HG03520 (cell line): Measurements from ENCODE around the gene RAB27B.

ENCODE experiments used
- ATAC-seq: cut with Tn5 transposase; IDR thresholded peaks from one replicate; pipeline ENCODE4 v1.9.1; 2021; ENCODE audit warnings: mild to moderate bottlenecking, moderate library complexity; ENCODE audit not compliant: unreplicated experiment

The RAB27B gene

GRCh38 chr18:54859667-54860421 lies 31.6 kb downstream of the RAB27B start:
- ATAC-seq, result no peak

GRCh38 chr18:54860941-54861340 lies 32.7 kb downstream of the RAB27B start:
- ATAC-seq, result no peak

DNA sequence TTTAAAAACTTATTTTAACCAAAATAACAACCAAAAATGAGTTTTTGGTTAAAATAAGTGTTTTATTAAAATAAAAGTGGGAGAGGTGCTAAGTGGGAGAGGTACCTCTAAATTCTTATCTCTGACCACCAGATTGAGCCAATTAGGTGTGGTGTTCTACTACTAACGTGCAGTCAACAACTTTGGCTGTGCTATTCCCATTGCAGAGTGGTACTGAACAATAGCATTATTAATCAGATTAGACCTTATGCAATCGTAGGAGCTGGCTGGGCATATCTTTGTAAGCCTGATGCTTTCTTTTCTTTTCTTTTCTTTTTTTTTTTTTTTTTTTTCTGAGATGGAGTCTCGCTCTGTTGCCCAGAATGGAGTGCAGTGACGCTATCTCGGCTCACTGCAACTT lies 38.9 kb downstream of the RAB27B start:
- ATAC-seq, result no peak

GRCh38 chr18:54871231-54871630 lies 43.0 kb downstream of the RAB27B start:
- ATAC-seq, result no peak

GRCh38 chr18:54872681-54873080 lies 44.4 kb downstream of the RAB27B start:
- ATAC-seq, result no peak

DNA sequence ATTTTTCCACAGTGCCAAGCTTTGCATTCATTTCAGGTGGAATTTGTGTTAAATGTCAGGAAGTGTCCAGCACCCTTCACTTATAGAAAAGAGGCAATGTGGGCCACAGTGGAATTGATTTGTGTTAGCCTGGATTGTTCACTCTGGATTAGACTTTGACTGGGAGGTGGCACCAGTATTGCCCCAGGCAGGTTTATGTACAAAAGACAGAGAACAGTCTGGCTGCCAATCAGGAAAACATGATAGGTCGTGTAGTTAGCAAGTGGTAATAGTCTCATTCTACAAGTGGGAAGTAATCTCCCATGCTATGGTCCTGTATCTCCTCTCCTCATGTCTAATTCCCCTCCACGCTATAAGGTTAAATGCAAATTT lies 45.6 kb downstream of the RAB27B start:
- no peak for ATAC-seq

DNA sequence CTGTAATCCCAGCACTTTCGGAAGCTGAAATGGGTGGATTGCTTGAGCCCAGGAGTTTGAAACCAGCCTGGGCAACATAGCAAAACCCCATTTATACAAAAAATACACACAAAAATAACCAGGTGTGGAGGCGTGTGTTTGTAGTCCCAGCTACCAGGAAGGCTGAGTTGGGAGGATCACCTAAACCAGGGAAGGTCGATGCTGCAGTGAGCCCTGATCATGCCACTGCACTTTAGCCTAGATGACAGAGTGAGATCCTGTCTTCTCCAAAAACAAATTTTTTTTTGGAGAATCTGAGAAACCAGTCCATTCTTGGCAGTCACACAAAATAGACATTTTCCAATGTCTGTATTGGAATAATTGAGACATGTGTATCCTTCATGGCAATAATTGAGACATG lies 46.8 kb downstream of the RAB27B start:
- ATAC-seq, result no peak

DNA sequence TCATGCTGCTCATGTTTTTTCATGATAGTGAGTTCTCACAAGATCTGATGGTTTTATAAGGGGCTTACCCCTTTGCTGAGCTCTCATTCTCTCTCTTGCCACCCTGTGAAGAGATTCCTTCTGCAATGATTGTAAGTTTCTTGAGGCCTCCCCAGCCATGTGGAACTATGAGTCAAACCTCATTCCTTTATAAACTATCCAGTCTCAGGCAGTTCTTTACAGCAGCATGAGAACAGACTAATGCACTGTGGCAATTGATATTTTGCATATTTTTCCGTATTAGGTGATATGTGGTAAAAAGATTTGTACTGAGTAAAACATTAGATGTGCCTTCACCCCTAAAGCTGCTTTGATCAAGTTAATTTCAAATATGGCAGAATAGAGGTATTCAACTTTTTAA lies 48.8 kb downstream of the RAB27B start:
- ATAC-seq, result no peak

DNA sequence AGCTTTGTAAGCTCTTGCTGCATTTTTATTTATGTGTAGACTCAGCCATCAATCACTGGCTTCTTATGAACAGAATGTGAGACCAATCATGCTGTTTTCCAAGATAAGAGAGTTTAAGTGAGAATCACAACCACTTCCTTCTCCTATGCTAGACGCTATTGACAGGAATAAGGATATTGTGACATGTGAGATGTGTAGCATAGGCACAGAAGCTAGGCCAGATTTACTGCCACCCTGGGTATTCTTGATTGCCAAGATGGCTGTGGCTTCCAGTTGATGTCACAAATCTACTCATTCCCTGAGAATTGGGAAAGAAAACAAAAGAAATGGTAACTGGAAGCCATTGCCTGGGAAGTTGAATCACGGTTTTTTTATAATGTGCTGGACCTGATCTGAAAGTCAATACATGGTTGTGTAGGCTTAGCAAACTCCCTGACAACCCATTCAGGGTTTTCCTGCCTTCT lies 49.9 kb downstream of the RAB27B start:
- no peak for ATAC-seq

GRCh38 chr18:54878659-54879358 lies 50.5 kb downstream of the RAB27B start:
- ATAC-seq, result no peak

DNA sequence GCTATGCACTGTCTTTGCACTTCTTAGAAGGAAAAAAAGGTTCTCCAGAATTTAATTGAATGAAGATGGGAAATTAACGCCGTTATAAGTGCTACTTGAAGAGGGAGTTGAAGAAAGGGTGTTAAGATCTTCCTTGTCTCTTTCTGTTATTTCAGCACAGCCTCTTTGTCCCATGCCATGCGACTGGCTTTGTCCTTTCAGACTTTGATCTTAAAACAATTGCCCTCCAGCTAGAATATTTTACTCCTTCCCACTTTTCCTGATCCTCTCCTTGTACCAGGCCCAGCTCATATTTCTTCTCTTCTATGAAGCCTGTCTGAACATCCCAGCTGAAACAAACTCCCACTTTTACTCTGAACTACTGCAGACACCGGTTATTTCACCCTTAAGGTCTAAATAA lies 51.4 kb downstream of the RAB27B start:
- ATAC-seq, result no peak

DNA sequence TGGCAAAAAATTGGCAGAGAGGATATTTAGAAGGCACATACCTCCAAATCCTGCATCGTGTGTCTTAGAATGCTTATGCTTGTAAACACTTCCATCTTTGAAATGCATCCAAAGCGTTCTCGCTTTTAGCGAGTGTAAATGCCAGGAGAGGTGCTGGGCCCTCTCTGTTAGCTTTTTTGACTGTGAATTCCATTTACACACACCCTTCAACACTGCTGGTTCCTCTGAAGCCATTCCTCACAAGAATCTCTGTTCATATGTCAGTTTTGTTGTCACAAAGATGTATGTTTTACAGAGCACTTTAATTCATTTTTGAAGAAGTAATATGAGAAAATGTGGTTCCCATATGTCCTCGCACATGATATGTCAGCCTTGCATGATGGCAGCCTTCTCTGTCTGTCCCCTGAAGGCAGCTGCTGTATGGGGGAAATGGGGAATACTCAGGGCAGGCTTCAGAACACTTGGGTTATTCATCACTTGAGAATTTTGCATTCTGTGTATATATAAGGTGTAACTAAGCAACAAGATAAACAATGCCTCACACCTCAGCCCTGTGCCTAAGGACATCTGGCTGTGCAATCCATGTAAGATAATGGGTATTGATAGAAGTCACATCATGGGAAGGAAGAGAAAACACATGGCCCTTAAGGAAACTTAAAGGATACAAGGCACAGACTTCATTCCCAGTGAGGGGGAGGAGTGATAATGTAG lies 52.3 kb downstream of the RAB27B start:
- ATAC-seq, result no peak

DNA sequence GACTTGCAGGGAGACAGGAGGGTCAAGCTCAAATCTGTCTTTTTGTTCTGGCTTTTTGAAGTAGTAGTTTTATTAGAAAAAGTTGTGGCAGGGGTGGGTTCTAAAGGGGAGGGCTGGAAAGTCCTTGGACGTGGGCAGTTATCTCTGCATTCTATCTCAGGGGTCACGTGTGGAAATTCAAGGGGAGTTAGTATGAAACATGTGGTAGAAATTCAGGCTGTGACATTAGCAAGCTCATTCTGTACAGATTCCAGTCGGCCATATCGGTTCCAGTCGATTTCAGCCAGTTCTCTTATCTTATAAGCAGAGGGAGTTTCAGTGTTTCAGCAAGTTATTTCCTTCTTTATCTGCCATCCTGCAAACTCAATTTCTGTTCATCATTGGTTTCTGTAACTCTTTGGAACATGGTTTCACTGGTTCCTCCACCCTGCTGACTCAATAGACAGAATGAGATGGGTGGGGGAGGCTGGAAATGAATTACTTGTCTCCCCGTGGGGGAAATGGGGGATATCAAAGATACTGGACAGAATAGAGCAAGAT lies 53.0 kb downstream of the RAB27B start:
- no peak for ATAC-seq

GRCh38 chr18:54882318-54882717 lies 54.0 kb downstream of the RAB27B start:
- no peak for ATAC-seq

- no peak for ATAC-seq
Measured at GRCh38 chr18:54883816-54884604, 55.7 kb downstream of the RAB27B start.

DNA sequence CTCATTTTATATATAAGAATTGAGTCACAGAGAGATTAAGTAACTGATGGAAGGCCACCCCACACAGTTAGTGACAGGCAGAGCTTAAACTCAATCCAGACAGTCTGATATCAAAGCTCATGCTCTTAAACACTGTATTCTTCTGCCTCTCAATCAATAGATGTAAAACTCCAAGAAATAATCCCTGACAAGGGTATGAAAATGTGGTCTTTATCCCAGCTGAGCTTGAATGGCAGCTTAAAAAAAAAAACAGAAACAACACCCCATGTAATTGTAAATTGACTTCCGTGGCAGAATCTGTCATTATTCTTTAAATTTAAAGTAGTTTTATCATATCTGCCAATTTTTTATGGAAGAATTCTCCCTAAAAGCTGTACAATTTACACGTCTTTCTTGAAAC lies 60.1 kb downstream of the RAB27B start:
- ATAC-seq, result no peak

DNA sequence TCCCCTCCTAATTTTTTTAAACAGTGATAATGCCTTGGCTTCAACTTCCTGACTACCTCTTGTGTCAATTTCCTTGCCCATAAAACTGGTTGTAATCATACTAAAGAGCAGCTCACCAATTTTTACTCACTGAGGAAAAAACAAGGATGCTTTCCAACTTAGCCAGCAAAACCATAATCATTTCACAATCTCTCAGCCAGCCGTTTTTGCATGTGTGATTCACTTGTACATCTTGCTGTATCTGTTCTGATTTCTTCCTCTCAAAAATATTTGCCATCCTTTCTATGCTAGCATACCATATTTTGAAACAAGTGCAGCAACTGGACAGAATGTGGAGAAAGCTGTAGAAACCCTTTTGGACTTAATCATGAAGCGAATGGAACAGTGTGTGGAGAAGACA lies 60.7 kb downstream of the RAB27B start:
- ATAC-seq, result no peak

- ATAC-seq, result no peak
Measured at GRCh38 chr18:54899500-54899899, 71.2 kb downstream of the RAB27B start.

GRCh38 chr18:54900290-54900689 lies 72.0 kb downstream of the RAB27B start:
- ATAC-seq, result no peak

- no peak for ATAC-seq
Measured at GRCh38 chr18:54904581-54904980, 76.3 kb downstream of the RAB27B start.

- ATAC-seq, result no peak
Measured at GRCh38 chr18:54905629-54906028, 77.4 kb downstream of the RAB27B start.
